Measurements from ENCODE around the gene SNIP1. TPM values are rescaled to one million over a fixed set of nuclear protein-coding genes. Genes with fewer than 3 reads are reported as not detected.
"Not testable (repeated sequence)": the region's sequence is repeated elsewhere in the genome, so short reads cannot be mapped to it uniquely, and the experiment has no call there.

Gene SNIP1, protein sequence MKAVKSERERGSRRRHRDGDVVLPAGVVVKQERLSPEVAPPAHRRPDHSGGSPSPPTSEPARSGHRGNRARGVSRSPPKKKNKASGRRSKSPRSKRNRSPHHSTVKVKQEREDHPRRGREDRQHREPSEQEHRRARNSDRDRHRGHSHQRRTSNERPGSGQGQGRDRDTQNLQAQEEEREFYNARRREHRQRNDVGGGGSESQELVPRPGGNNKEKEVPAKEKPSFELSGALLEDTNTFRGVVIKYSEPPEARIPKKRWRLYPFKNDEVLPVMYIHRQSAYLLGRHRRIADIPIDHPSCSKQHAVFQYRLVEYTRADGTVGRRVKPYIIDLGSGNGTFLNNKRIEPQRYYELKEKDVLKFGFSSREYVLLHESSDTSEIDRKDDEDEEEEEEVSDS
- polyA plus RNA-seq (2014; cell fraction: cytosol; rRNA removed) = 5.6 and 9.4 TPM in 2 replicates
- 6.4 and 11.2 TPM in 2 replicates for polyA plus RNA-seq (2014; cell fraction: nucleus; rRNA removed)

DNA sequence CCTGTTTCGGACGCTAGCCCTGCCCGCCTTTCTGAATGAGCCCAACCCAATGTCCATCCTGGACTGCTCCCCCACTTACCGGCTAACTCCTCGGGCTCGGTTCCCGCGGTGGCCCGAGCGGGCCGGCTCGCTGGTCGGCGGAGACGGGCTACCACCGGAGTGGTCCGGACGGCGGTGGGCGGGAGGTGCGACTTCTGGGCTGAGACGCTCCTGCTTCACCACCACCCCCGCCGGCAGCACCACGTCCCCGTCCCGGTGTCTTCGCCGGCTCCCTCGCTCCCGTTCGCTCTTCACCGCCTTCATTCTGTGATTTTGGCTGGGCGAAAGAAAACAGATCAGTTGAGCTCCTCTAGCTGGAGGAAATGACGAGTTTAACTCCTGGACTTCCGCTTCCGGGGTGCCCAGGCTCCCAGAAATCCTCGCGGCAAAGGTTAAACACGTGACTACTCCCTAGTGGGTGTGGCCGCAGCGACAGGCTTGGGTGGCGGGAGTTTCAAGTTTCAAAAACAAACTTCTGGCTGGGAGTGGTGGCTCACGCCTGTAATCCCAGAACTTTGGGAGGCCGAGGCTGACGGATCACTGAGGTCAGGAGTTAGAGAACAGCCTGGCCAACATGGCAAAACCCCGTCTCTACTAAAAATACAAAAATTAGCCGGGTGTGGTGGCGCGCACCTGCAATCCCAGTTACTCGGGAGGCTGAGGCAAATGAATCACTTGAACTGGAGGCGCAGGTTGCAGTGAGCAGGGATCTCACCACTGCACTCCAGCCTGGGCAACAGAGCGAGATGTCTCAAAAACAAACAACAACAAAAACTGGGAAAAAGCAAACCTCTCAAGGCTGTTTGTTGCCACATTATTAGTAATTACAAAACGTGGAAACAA lies at the start of gene SNIP1:
SNIP1 (minus strand) TSS at position 367 of the 882 bp plus-strand sequence; CDS start at position 303, 64 bp downstream.
- DNase-seq (ENCODE audit: low spot score) = peak; percentile 89

DNA sequence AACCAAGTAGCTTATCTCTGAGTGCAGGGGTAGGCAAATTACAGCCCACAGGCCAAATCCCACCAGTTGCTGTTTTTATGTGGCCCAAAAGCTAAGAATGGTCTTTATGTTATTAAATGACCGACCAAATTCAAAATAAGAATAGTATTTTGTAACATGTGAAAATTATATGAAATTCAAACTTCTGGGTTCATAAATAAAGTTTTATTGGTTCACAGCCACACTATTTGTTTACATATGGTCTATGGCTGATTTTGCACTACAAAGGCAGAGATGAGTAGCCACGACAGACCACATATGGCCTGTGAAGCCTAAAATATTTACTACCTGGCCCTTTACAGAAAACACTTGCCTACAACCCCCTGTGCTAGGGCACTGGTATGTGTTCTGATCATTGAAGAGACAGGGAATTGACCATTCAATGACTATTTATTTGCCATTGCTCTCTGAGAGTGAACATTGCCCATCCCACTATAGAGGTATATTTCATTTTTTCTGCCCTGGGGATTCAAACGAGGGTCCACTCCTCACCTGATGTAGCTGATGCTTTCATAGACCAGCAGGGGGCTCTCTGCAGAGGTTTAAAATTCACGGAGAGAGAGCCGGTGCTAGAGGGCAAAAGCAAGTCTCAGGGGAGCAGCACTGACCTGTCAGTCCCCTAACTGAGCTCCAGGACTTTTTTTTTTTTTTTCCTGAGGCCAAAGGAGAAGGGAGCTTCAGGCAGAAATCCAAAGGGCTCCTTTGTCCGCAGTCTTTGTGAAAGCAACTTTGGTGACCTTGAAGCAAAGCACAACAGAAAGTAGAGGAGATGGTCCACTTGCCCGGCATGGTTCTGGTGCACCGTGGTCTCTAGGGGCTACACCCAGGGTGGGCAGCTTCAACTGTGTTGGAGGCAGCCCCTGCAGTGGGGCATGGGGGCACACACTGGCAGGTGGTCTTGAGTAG lies 48.9 kb upstream of the SNIP1 start:
- DNase-seq (ENCODE audit: low spot score) = peak; percentile 66

DNA sequence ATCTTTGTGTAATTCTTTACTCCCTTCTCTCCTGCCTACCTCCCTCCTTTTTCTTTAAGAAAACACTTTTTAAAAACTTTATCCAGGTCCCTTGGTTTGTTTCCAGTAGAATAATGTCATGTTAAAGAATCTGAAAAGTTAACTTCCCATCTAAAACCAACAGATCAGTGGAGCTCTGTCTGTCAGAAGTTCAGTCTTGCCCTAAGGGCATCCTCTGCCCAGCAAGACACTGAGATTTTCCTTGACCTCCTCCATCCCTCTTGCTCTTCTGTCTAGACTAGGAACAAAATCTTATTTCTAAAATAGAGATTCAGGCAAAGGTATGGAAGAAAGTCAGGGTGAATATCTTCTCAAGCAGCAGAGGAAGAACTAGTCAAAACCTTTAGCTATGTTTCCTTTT lies 47.3 kb upstream of the SNIP1 start:
- DNase-seq (ENCODE audit: low spot score) = no peak

DNA sequence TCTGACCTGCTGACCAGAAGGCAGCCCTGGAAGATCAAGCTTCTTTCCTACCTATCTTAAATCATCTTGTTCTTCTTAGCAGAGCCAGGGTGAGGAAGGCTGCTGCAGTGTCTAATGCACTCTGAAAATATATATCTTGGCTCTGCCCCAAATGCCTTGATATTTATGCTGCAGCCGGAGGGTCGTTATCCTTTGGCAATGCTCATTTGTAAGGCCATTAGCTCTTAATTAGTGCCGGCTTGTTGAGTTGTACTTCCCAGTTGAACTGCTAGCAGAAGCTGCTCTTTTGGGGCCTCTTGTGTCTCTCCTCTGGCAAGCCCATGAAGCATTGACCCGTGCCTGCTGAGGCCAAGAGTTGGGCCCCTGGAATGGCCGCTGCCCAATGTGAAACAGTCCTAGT lies 45.8 kb upstream of the SNIP1 start:
- DNase-seq (ENCODE audit: low spot score) = no peak

- no peak for DNase-seq (ENCODE audit: low spot score)
Measured at GRCh38 chr1:37596182-37596667, 42.1 kb upstream of the SNIP1 start.

DNA sequence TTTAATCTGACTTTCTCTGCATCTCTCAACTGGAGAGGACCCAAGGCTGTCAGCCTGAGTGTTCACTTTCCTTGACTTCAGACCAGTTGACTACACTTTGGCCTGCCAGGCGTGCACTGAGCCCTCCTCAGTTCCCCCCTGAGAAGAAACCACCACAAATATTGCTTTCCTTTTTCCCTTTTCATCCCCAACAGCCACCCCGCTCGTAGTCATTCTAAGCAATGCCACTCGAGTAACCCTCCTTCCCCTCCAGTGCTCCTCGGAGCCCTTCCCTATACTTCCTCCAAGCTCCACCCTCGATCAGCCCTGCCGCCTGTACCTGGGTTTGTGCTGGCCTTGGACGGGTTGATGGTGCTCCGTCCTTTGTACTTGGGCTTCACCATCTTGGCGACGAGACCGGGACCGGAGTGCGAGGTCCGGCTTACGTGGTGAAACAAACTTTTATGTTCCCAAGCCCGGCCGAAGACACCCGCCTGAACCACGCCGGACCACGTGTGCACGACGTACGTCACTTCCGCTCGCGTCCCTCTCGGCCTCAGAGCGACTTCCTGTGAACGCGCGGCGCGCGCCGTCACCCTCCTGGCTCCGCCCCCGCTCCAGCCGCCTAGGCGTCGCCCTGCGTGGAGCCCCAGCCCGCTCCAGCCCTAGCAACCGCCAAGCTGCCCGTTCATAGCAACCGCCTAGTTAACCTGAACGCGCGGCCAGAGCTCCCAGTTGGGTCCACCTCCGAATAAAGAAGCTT lies 41.5 kb upstream of the SNIP1 start, which contains the start of gene GNL2:
GNL2 (minus strand) TSS at position 498 of the 742 bp plus-strand sequence; CDS start at position 383, 115 bp downstream.
- DNase-seq (ENCODE audit: low spot score) = peak; percentile 92

- DNase-seq (ENCODE audit: low spot score) = no peak
Measured at GRCh38 chr1:37593726-37594125, 39.6 kb upstream of the SNIP1 start.

- no peak for DNase-seq (ENCODE audit: low spot score)
Measured at GRCh38 chr1:37588939-37589338, 34.8 kb upstream of the SNIP1 start.

- not testable (repeated sequence) for DNase-seq (ENCODE audit: low spot score)
Measured at GRCh38 chr1:37584544-37584943, 30.5 kb upstream of the SNIP1 start.

GRCh38 chr1:37575692-37576091 lies 21.6 kb upstream of the SNIP1 start:
- DNase-seq (ENCODE audit: low spot score) = no peak

DNA sequence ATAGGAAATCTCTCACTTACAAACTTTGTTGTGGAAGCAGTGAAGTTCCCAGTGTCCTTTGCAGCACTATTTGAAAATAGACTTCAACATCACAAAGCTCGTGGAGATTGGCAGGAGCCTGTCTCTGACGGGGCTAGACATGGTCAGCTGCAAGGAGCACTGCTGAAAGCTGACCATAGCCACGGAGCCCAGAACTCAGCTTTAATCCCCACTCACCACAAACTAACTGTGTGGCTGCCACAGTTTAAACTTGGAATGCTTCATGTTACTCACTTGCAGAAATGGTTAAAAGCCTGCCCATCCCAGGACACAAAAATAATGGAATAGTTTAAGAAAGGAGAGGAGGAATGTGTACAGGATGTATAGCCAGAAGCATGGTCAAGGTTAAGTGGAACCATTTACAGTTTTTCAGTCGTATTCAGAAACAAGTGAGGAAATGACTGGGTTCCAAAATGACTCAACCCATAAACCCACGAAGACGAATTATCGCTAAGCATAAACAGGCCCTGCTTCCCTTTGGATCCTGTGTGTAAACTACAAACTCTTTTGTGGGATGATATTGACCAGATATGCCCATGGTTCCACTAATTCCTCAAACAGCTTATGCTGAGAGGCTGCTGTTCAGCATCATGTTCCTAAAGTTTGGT lies 20.9 kb upstream of the SNIP1 start:
- DNase-seq (ENCODE audit: low spot score) = no peak

- DNase-seq (ENCODE audit: low spot score) = no peak
Measured at GRCh38 chr1:37570528-37571334, 16.6 kb upstream of the SNIP1 start.

DNA sequence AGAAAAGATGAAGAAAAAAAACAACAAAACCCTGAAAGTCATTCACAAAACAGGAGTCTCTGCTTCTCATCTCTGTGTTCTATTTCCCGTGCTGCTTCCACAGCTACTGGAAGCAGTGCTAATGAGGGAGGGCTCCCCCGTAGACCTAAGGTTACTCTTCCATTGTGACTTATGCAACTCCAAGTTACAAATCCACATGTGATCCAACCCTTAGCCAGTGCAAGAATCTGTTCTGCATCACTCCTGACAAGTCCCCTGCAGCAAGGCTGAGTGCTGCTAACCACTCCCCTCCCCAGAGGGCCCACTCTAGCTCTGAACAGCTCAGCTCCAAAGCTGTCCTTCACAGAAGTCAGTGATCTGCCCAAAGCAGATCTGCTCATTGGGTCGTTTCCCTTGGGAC lies 12.9 kb upstream of the SNIP1 start:
- DNase-seq (ENCODE audit: low spot score) = no peak

GRCh38 chr1:37564892-37565291 lies 10.8 kb upstream of the SNIP1 start:
- DNase-seq (ENCODE audit: low spot score) = no peak

- DNase-seq (ENCODE audit: low spot score) = no peak
Measured at GRCh38 chr1:37562984-37563383, 8.9 kb upstream of the SNIP1 start.

DNA sequence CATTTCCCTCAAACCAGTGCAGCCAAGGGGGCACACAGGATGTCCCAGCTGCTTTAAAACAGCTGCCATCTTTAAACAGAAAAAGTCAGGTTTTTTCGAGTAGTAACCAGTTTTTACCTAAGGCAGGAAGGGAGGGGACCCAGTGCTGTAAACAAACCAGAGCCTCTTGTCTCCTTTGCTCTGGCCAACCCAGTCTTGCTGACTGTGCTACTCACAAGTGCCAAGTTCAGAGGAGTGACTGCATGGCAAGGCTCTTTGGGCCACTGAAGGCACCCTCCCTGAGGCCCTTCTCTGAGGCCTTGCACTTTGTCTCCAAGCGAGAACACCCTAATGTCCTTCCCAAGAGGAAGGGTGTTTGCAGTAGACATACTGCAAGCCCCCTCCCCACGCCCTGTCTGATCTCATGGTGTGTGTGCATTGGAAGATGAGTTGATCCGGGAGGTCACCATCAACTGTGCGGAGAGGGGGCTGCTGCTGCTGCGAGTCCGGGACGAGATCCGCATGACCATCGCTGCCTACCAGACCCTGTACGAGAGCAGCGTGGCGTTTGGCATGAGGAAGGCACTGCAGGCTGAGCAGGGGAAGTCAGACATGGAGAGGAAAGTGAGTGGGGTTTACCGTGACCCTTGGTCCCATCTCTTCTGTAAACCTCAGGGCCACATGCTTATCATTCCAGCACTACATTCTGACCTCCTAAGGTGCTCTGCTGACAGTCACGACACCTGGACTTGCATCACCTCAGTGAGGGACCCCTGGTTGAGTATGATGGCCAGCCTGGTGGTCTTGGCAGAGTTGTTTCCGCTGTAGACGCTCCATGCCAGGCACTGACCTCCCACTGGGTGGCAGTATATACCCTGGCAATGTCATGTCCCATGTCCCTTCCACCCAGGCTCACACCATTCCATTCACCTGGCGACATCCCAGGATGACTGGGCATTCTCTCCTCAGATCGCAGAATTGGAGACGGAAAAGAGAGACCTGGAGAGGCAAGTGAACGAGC lies 7.3 kb upstream of the SNIP1 start:
- DNase-seq (ENCODE audit: low spot score) = peak; percentile 22

DNA sequence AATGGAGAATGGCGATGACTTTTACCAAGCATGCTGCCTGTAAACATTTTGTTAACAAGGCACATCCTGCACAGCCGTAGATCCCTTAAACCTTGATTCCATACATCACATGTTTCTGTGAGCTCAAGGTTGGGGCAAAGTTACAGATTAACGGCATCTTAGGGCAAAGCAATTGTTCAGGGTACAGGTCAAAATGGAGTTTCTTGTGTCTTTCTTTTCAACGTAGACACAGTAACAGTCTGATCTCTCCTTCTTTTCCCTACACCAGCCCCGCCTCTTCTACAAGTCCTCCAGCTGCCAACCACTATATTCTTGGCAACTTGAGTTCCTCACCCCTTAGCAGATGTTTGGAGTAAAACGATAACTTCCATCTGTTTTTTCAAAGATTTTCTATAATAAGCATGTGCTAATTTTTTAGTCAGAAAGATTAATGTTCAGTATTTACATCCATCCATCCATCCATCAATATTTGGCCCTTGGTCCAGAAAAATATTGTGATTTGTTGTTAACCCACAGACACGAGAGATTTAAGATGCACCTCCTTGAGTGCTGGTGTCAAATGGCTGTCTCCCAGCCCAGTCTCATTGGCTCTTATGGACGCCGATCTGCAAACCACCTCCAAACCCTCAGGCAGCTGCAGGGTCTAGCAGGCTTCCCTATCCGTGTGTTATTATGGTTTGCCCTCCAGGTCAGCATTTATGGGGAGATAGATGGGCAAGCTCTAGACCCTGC lies 6.5 kb upstream of the SNIP1 start:
- no peak for DNase-seq (ENCODE audit: low spot score)

Data from SK-N-DZ (cell line).